ENCODE measurements around the gene APLF. TPM values are rescaled to one million over a fixed set of nuclear protein-coding genes. Genes with fewer than 3 reads are reported as not detected.
"Not testable (repeated sequence)": the region's sequence is repeated elsewhere in the genome, so short reads cannot be mapped to it uniquely, and the experiment has no call there.

Gene APLF
- total and polyA plus RNA-seq, 8 donors = 3.3 to 4.4 (median 3.9) TPM

- no peaks in the 10 kb centered on the region for H3K36me3 ChIP-seq
- DNase-seq (no peak), ATAC-seq (no peak)
- H3K4me3 ChIP-seq = no peak overlapping the region
- no peaks in the 10 kb centered on the region for H3K9me3 ChIP-seq
- H3K27ac ChIP-seq = no peak overlapping the region
- H3K4me1 ChIP-seq = no peaks in the 10 kb centered on the region
- intact Hi-C loops (cut with DNase I) = no loop called here
- no peaks in the 10 kb centered on the region for H3K27me3 ChIP-seq
- TF ChIP-seq, protein P1, sequence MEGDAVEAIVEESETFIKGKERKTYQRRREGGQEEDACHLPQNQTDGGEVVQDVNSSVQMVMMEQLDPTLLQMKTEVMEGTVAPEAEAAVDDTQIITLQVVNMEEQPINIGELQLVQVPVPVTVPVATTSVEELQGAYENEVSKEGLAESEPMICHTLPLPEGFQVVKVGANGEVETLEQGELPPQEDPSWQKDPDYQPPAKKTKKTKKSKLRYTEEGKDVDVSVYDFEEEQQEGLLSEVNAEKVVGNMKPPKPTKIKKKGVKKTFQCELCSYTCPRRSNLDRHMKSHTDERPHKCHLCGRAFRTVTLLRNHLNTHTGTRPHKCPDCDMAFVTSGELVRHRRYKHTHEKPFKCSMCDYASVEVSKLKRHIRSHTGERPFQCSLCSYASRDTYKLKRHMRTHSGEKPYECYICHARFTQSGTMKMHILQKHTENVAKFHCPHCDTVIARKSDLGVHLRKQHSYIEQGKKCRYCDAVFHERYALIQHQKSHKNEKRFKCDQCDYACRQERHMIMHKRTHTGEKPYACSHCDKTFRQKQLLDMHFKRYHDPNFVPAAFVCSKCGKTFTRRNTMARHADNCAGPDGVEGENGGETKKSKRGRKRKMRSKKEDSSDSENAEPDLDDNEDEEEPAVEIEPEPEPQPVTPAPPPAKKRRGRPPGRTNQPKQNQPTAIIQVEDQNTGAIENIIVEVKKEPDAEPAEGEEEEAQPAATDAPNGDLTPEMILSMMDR (IDR thresholded peaks at IDR 0.05) = no peak
Observed at GRCh38 chr2:68553098-68553497, 85.7 kb downstream of the APLF start.

- H3K9me3 ChIP-seq; H3K4me1 ChIP-seq; DNase-seq; H3K27me3 ChIP-seq; intact Hi-C loops (cut with DNase I); H3K27ac ChIP-seq; ATAC-seq; H3K4me3 ChIP-seq; H3K36me3 ChIP-seq: not testable (repeated sequence)
Observed at GRCh38 chr2:68555425-68556206, 88.2 kb downstream of the APLF start.

GRCh38 chr2:68556381-68556780, 89.0 kb downstream of the APLF start:
- DNase-seq (no peak), ATAC-seq (no peak)
- TF ChIP-seq, protein P1 (IDR thresholded peaks at IDR 0.05) = no peak
- H3K4me1 ChIP-seq = no peaks in the 10 kb centered on the region
- intact Hi-C loops (cut with DNase I) = no loop called here
- H3K9me3 ChIP-seq = no peaks in the 10 kb centered on the region
- no peaks in the 10 kb centered on the region for H3K27me3 ChIP-seq
- no peak overlapping the region for H3K27ac ChIP-seq
- H3K4me3 ChIP-seq = no peak overlapping the region
- H3K36me3 ChIP-seq = no peaks in the 10 kb centered on the region

DNA sequence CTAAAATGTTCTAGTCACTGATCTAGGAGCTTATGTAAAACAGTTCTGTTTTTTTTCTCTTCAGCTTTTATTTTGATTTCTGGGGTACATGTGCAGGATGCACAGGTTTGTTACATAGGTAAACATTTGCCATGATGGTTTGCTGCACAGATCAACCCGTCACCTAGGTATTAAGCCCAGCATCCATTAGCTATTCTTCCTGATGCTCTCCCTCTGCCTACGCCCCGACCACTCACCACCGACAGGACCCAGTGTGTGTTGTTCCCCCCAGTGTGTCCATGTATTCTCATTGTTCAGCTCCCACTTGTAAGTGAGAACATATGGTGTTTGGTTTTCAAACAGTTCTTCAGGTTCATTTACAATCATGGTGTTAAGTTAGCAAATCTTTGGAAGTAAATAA, 91.2 kb downstream of the APLF start:
- H3K9me3 ChIP-seq = no peaks in the 10 kb centered on the region
- no peak overlapping the region for H3K27ac ChIP-seq
- peak in 1 of 4 donors; percentile 5 for DNase-seq
- TF ChIP-seq, protein P1 (IDR thresholded peaks at IDR 0.05) = no peak
- no peaks in the 10 kb centered on the region for H3K36me3 ChIP-seq
- intact Hi-C loops (cut with DNase I) = no loop called here
- no peaks in the 10 kb centered on the region for H3K27me3 ChIP-seq
- no peaks in the 10 kb centered on the region for H3K4me1 ChIP-seq
- H3K4me3 ChIP-seq = no peak overlapping the region
- no peak for ATAC-seq

GRCh38 chr2:68559692-68560091, 92.3 kb downstream of the APLF start:
- Histone ChIP-seq H3K4me1 (no peaks in the 10 kb centered on the region), H3K4me3 (no peak overlapping the region), H3K9me3 (no peaks in the 10 kb centered on the region), H3K27ac (no peak overlapping the region), H3K27me3 (no peaks in the 10 kb centered on the region), H3K36me3 (no peaks in the 10 kb centered on the region)
- ATAC-seq = no peak
- intact Hi-C loops (cut with DNase I) = no loop called here
- DNase-seq = no peak
- TF ChIP-seq, protein P1 (IDR thresholded peaks at IDR 0.05) = no peak

DNA sequence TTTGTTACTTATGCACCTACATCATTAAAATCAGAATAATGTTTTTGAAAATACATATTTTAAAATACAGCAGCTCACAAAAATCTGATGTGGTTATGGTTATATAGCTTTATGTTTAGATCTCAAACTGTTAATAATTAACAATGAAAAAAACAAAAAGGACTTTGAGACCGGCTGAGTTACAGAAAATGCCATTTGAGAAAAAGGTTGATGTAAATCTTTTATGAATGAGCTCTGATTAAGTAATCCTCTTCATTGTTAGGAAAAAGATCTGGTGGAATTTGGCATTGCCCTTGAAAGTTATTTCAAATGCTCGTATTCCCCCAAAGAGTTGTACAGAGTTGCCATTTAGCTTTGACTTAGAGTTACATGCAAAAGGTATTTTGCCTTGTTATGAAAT, 93.2 kb downstream of the APLF start:
- ATAC-seq (no peak), DNase-seq (no peak)
- Histone ChIP-seq H3K4me3 (no peak overlapping the region), H3K9me3 (no peaks in the 10 kb centered on the region), H3K36me3 (no peaks in the 10 kb centered on the region), H3K27ac (no peak overlapping the region), H3K27me3 (no peaks in the 10 kb centered on the region), H3K4me1 (no peaks in the 10 kb centered on the region)
- TF ChIP-seq, protein P1 (IDR thresholded peaks at IDR 0.05) = no peak
- intact Hi-C loops (cut with DNase I) = no loop called here

Data from left lung (tissue), 10 donors.